Epithelial cell of esophagus (primary cell): ENCODE results near the gene NR1D2.
A peak's percentile ranks its signal among the peaks of the same experiment; 100 is the strongest.

Experiments
- DNase-seq: peaks from one replicate; pipeline ENCODE4 v3.0.0; 2010; ENCODE audit warnings: low read depth
- H3K4me3 ChIP-seq: 2 replicates; pipeline ENCODE4 v1.5.1; 2011; ENCODE audit warnings: mild to moderate bottlenecking, low read length, control low read depth
- TF ChIP-seq, protein P1 (sequence below): IDR thresholded peaks from 2 replicates; pipeline ENCODE4 v1.5.1; 2011; ENCODE audit warnings: low read depth, mild to moderate bottlenecking, low read length, control low read depth, inconsistent platforms; ENCODE audit not compliant: insufficient read depth; ENCODE audit errors: missing control alignments

The NR1D2 gene

DNA sequence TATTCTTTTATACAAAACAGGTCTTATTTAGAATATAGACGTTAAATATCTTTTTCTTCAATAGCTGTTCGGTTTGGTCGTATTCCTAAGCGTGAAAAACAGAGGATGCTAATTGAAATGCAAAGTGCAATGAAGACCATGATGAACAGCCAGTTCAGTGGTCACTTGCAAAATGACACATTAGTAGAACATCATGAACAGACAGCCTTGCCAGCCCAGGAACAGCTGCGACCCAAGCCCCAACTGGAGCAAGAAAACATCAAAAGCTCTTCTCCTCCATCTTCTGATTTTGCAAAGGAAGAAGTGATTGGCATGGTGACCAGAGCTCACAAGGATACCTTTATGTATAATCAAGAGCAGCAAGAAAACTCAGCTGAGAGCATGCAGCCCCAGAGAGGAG, 16.8 kb downstream of the NR1D2 start:
- no peak overlapping the region for H3K4me3 ChIP-seq
- TF ChIP-seq, protein P1, sequence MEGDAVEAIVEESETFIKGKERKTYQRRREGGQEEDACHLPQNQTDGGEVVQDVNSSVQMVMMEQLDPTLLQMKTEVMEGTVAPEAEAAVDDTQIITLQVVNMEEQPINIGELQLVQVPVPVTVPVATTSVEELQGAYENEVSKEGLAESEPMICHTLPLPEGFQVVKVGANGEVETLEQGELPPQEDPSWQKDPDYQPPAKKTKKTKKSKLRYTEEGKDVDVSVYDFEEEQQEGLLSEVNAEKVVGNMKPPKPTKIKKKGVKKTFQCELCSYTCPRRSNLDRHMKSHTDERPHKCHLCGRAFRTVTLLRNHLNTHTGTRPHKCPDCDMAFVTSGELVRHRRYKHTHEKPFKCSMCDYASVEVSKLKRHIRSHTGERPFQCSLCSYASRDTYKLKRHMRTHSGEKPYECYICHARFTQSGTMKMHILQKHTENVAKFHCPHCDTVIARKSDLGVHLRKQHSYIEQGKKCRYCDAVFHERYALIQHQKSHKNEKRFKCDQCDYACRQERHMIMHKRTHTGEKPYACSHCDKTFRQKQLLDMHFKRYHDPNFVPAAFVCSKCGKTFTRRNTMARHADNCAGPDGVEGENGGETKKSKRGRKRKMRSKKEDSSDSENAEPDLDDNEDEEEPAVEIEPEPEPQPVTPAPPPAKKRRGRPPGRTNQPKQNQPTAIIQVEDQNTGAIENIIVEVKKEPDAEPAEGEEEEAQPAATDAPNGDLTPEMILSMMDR = no peak
- DNase-seq = no peak

- TF ChIP-seq, protein P1 = no peak
- DNase-seq = no peak
- H3K4me3 ChIP-seq = no peak overlapping the region
Measured at GRCh38 chr3:23964537-23965235, 19.6 kb downstream of the NR1D2 start.

DNA sequence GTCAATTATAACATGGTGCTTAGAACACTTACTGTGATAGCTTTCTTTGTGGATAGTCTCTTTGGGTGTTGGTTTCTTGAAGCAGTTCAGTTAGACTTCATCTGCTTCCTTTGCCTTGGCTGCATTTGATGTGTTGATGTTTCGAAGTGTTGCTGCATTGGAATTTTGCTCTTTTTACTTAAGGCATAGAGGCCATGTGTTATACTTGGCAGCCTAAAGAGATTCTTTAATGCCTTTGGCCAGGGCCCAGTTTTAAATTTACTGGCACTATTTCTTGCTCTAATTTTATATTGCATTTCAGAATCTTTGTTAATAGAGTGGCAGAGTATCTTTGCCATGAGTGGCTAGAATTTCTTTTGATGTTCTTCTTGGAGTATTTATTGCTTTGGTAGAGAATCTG, 21.2 kb downstream of the NR1D2 start:
- no peak overlapping the region for H3K4me3 ChIP-seq
- no peak for DNase-seq
- TF ChIP-seq, protein P1 = no peak

GRCh38 chr3:23968463-23969184, 23.5 kb downstream of the NR1D2 start:
- no peak overlapping the region for H3K4me3 ChIP-seq
- DNase-seq = peak; percentile 81
- TF ChIP-seq, protein P1 = no peak

DNA sequence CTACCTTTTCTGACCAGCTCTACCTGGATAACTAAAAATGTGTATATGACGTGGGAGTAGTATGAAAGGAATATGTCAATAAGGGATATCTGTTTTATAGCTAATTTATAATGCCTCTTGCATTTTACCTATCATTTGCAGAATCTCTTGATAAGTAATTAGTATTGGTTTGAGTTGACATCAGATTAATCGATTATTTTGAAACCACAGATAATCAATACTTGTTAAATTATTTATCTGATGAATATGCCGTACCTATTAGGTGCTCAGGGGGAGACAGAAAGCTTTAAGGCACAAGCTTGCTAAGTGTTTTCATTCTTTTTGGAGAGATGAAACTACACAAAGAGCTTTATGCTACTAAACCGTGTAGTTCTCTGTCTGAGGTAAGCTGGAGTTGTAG, 24.3 kb downstream of the NR1D2 start:
- no peak overlapping the region for H3K4me3 ChIP-seq
- DNase-seq = no peak
- TF ChIP-seq, protein P1 = no peak

DNA sequence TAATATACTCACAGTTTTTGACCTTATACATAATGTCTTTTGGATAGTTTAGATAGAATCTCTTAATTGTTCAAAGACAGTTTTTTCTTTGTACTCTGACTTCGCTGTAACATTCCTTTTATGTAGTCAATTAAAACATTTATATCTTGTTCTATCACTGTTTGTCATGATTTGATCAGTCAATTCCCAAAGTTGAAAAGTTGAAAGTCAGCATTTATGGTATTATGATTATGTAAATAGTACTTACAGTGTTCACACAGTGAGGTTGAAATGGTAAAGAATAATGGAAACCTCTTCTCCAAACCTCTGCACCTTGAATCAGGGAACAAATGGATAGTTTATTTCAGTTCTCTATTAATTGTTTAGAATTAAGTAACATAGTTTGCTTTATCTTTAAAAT, 26.6 kb downstream of the NR1D2 start:
- TF ChIP-seq, protein P1 = no peak
- no peak for DNase-seq

More for the DNA sequence above, 26.6 kb downstream of the NR1D2 start:
- H3K4me3 ChIP-seq = no peak overlapping the region
